Left lung (tissue), 10 donors: ENCODE measurements around the gene MEIOB. TPM values are rescaled to one million over a fixed set of nuclear protein-coding genes. Genes with fewer than 3 reads are reported as not detected.

Experiments
- ATAC-seq: fragments of 200-7000 bp; cut with Tn5 transposase; one replicate; pipeline ENCODE4 v1.9.1; 2020; ENCODE audit warnings: moderate library complexity
- DNase-seq, 4 donors: peaks; one replicate each; pipeline ENCODE4 v3.0.0-alpha.2; 2013 to 2020
- H3K27ac ChIP-seq, 2 donors: fragments of 200-600 bp; sonication (generic) in 1 of 2; one replicate each; pipeline versions ENCODE4 v1.5.0 to v1.8.0; 2020 to 2021
- H3K27me3 ChIP-seq, 2 donors: fragments of 200-600 bp; sonication (generic) in 1 of 2; one replicate each; pipeline versions ENCODE4 v1.5.0 to v1.8.0; 2020 to 2021
- H3K36me3 ChIP-seq, 2 donors: fragments of 200-600 bp; sonication (generic) in 1 of 2; one replicate each; pipeline versions ENCODE4 v1.5.0 to v1.8.0; 2020 to 2021
- H3K4me1 ChIP-seq, 2 donors: fragments of 200-600 bp; one replicate each; pipeline ENCODE4 v1.8.0; 2021
- H3K4me3 ChIP-seq, 2 donors: fragments of 200-600 bp; sonication (generic) in 1 of 2; one replicate each; pipeline versions ENCODE4 v1.5.0 to v1.8.0; 2020 to 2021; ENCODE audit warnings: mild to moderate bottlenecking in 1 of 2
- H3K9me3 ChIP-seq, 2 donors: fragments of 200-600 bp; sonication (generic) in 1 of 2; one replicate each; pipeline versions ENCODE4 v1.5.0 to v1.8.0; 2020 to 2021
- intact Hi-C, 2 donors: fragments of 100-400 bp; cut with DNase I; formaldehyde crosslinking; loops; one replicate each; pipeline versions ENCODE4 v1.11.2 to v1.14.2; 2022
- polyA plus RNA-seq, 6 donors: library from polyadenylated mRNA; unstranded; fragments of 120-200 nt; gene quantifications; one replicate each; pipeline ENCODE4 v1.2.1, GENCODE V29; 2013; ENCODE audit not compliant: insufficient read length in 6 of 6
- total RNA-seq, 2 donors: library from RNA; stranded (reverse); fragmentation: NEBNext Ultra II Directional; extraction: Animal tissue kit (Norgen Biotek cat#: 25700); gene quantifications; one replicate each; pipeline ENCODE4 v1.2.1, GENCODE V29; 2021
- TF ChIP-seq, protein P1 (sequence below), 2 donors: fragments of 200-600 bp; sonication (generic) in 1 of 2; IDR thresholded peaks; one replicate each; pipeline versions ENCODE4 v1.5.0 to v1.8.0; 2021; ENCODE audit warnings: antibody characterized with exemption in 2 of 2
- donor health status: DM: no; HTN: yes; CAD: no.
- donor health status: DM: no; HTN: no; CAD: no.

MEIOB gene
- total and polyA plus RNA-seq, 8 donors: 0.37 to 0.75 (median 0.59) TPM; not detected in 2

GRCh38 chr16:1826691-1827573, 45.0 kb downstream of the MEIOB start, which contains the start of the genes FAHD1 and HAGH:
Gene FAHD1, plus strand, starts transcription at chr16:1827206. Its CDS starts 33 bp downstream, at chr16:1827239.
Gene HAGH, minus strand, starts transcription at chr16:1826825. Its CDS starts 38 bp downstream, at chr16:1826787.
- intact Hi-C loops: no loop called here
- Histone ChIP-seq H3K36me3 (peaks cover 0 to 17% of the 10 kb centered on the region in 2 donors), H3K27me3 (no peaks in the 10 kb centered on the region), H3K27ac (peak within 1 kb of the TSS; percentile 79 to 91), H3K4me3 (peak within 1 kb of the TSS; percentile 80 to 93), H3K9me3 (no peaks in the 10 kb centered on the region), H3K4me1 (peaks cover 20 to 51% of the 10 kb centered on the region in 2 donors)
- DNase-seq (peak; percentile 94 to 98 (median 96)), ATAC-seq (peak; percentile 92)
- TF ChIP-seq, protein P1, sequence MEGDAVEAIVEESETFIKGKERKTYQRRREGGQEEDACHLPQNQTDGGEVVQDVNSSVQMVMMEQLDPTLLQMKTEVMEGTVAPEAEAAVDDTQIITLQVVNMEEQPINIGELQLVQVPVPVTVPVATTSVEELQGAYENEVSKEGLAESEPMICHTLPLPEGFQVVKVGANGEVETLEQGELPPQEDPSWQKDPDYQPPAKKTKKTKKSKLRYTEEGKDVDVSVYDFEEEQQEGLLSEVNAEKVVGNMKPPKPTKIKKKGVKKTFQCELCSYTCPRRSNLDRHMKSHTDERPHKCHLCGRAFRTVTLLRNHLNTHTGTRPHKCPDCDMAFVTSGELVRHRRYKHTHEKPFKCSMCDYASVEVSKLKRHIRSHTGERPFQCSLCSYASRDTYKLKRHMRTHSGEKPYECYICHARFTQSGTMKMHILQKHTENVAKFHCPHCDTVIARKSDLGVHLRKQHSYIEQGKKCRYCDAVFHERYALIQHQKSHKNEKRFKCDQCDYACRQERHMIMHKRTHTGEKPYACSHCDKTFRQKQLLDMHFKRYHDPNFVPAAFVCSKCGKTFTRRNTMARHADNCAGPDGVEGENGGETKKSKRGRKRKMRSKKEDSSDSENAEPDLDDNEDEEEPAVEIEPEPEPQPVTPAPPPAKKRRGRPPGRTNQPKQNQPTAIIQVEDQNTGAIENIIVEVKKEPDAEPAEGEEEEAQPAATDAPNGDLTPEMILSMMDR (IDR thresholded peaks at IDR 0.05): no peak

GRCh38 chr16:1825864-1826690, 45.9 kb downstream of the MEIOB start:
- H3K27me3 ChIP-seq: no peaks in the 10 kb centered on the region
- peaks cover 20 to 51% of the 10 kb centered on the region in 2 donors for H3K4me1 ChIP-seq
- ATAC-seq (peak; percentile 26), DNase-seq (peak in 2 of 4 donors; percentile 46 to 92)
- peak overlapping the region; percentile 53 to 91 for H3K27ac ChIP-seq
- TF ChIP-seq, protein P1 (IDR thresholded peaks at IDR 0.05): no peak
- peak overlapping the region; percentile 80 to 93 for H3K4me3 ChIP-seq
- H3K36me3 ChIP-seq: peaks cover 0 to 20% of the 10 kb centered on the region in 2 donors
- intact Hi-C loops: no loop called here
- no peaks in the 10 kb centered on the region for H3K9me3 ChIP-seq

- Histone ChIP-seq H3K27me3 (no peaks in the 10 kb centered on the region), H3K4me1 (peaks cover 20 to 49% of the 10 kb centered on the region in 2 donors), H3K27ac (peak overlapping the region in 1 of 2 donors; percentile 91), H3K36me3 (peaks cover 0 to 25% of the 10 kb centered on the region in 2 donors), H3K9me3 (no peaks in the 10 kb centered on the region), H3K4me3 (peak overlapping the region; percentile 80 to 93)
- ATAC-seq (no peak), DNase-seq (no peak)
- TF ChIP-seq, protein P1 (IDR thresholded peaks at IDR 0.05): no peak
- intact Hi-C loops: no loop called here
Measured at GRCh38 chr16:1825381-1825863, 46.5 kb downstream of the MEIOB start.

GRCh38 chr16:1823821-1824220, 48.1 kb downstream of the MEIOB start:
- H3K9me3 ChIP-seq: no peaks in the 10 kb centered on the region
- H3K27ac ChIP-seq: no peak overlapping the region
- intact Hi-C loops: no loop called here
- H3K27me3 ChIP-seq: no peaks in the 10 kb centered on the region
- TF ChIP-seq, protein P1 (IDR thresholded peaks at IDR 0.05): no peak
- H3K36me3 ChIP-seq: peaks cover 0 to 41% of the 10 kb centered on the region in 2 donors
- no peak overlapping the region for H3K4me3 ChIP-seq
- ATAC-seq (no peak), DNase-seq (peak in 1 of 4 donors; percentile 47)
- peaks cover 15 to 33% of the 10 kb centered on the region in 2 donors for H3K4me1 ChIP-seq
